GM23248 (cell line): ENCODE data around the gene SNTB2.

ENCODE experiments used
- EZH2 ChIP-seq: fragments of 200-600 bp; sonication (generic); IDR thresholded peaks from 2 replicates; pipeline ENCODE4 v1.6.1; 2018; ENCODE audit warnings: antibody characterized with exemption, mild to moderate bottlenecking; ENCODE audit not compliant: insufficient read depth, poor library complexity, severe bottlenecking
- EZH2phosphoT487 ChIP-seq: fragments of 200-600 bp; sonication (generic); IDR thresholded peaks from 2 replicates; pipeline ENCODE4 v1.6.1; 2018; ENCODE audit warnings: antibody characterized with exemption, moderate library complexity, mild to moderate bottlenecking, low read depth; ENCODE audit not compliant: insufficient read depth

DNA sequence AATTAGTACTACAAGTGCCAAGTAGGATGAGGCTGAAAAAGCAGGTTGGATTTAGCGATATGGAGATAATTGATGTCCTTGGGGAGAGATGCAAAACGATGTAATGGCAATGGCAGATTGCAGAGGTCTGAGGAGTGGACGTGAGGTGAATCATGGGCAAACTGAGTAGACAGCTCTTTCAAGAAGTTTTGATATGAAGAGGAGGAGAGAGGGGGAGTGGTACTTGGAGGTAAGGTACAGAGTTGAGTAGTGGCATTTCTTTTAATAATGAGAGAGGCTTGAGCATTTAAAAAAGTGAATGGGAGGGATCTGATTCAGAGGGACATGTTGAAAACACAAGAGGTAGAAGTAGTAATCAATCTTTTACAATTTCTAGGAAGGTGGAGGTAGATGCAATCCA is 106.4 kb downstream of the SNTB2 start:
- no peak for TF ChIP-seq EZH2
- no peak for TF ChIP-seq EZH2phosphoT487
